Hematopoietic multipotent progenitor cell treated with erythropoietin and hydrocortisone succinate and interleukin-3 and kit ligand, for 4 days (in vitro differentiated cells): ENCODE measurements around the gene OOSP4A.
A peak's percentile ranks its signal among the peaks of the same experiment; 100 is the strongest.

Experiments
- DNase-seq: peaks from one replicate; pipeline ENCODE4 v3.0.0-alpha.2; 2015

The OOSP4A gene

DNA sequence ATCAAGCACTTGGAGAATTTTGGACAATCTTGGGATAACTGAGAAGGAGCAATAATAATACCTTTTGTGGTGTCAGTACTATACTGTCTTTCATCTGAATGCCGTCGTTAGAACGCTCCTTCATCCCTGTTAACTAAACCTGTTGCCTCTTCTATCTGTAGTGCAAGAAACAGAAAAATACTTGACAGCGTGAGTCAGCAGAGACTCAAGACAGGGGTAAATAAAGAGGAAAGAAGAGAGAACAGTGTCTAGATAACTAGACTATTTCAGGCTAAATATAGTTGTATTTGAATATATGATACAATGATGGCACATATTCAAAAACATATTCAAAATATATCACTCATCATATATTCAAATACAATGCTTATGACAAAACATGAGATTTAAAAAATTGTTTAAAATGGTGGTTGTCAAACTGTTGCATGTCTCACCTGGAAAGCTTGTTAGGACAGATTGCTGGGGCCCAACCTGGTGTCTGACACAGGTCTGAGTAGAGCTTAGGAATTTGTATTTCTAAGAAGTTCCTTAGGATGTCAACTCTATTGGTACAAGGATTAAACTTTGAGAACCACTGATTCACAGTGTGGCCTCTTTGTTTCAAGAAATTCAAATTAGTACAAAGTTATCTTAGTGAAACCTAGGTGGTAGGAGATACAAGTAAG is 17.4 kb downstream of the OOSP4A start:
- DNase-seq: no peak

DNA sequence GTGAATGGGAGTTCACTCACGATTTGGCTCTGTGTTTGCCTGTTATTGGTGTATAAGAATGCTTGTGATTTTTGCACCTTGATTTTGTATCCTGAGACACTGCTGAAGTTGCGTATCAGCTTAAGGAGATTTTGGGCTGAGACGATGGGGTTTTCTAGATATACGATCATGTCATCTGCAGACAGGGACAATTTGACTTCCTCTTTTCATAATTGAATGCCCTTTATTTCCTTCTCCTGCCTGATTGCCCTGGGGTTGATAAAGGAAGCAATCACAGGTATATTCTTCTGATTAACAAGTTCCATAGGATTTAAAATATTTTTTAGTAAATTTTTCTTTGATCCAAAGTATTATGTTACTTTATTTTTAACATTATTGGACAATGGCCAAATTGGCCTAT is 18.2 kb downstream of the OOSP4A start:
- peak; percentile 7 for DNase-seq

DNA sequence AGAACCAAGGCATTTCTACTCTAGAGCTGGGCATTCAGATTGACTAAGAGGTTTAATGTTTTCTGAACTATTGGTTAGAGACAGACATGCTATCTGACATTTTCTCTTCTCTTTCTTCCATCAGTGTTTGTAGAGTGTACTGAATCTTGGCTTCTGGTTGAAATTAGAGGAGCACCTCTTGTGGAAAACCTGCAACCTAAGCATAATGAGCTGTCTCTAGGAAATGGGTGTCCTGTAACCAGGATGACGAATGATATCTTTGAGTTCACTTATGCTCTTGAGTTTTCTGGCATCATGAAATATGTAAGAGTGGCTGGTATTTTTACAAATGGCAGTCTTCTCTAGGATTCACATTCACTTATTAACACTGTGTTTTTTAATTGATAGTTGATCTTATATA is 19.4 kb downstream of the OOSP4A start:
- no peak for DNase-seq

DNA sequence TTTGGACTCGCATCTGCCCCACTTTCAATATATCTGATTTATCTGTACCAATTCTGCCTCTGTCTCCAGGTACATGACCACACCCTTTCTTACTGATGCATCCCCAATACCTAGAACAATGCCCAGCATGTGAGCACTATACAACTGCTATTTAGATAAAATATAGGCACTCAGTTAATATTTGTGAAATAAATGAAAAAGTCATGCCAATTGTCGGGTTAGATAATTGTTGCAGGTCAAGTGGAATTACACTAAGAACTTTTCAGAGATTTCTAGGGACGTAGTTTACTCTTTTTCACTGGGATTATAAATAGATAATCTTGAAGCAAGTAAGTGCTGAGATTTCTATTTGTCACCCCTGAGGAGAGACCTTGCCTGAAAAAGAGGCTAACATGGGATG is 20.5 kb downstream of the OOSP4A start:
- no peak for DNase-seq

DNA sequence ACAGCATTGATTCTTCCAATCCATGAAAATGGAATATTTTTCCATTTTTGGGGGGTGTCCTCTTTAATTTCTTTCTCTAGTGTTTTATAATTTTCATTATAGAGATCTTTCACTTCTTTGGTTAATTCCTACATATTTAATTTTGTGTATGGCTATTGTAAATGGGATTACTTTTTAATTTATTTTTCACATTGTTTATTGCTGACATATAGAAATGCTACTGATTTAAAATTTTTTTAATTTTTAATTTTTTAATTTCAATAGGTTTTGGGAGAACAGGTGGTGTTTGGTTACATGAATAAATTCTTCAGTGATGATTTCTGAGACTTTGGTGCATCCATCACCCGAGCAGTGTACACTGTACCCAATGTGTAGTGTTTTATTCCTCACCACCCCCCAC is 26.6 kb downstream of the OOSP4A start:
- no peak for DNase-seq

DNA sequence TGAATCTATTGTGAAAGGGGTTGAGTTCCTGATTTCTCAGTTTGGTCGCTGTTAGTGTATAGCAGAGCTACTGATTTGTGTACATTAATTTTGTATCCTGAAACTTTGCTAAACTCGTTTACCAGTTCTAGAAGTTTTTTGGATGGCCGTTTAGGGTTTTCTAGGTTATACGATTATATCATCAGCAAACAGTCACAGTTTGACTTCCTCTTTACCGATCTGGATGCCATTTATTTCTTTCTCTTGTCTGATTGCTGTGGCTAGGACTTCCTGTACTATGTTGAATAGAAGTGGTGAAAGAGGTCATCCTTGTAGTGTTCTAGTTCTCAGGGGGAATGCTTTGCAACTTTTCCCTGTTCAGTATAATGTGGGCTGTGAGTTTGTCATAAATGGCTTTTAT is 28.6 kb downstream of the OOSP4A start:
- DNase-seq: peak; percentile 75

DNA sequence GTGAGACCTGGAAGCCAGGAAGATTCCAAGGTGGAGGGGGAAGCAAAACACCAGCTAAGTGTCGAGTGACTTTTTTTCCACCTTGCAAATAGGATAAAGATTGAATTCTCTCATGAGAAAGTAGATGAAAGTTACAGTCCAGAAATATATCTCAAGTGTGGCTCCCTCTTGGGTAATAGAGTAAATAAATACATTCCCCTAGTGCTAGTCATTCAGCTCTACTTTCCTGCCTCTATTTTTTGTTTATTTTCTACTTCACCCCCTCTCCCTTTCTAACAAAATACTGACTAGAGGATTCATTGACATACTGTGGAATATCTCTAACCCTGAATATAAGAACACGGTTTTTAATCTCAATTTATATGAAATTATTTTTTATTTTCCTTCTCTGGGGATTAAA is 34.0 kb downstream of the OOSP4A start:
- no peak for DNase-seq

DNA sequence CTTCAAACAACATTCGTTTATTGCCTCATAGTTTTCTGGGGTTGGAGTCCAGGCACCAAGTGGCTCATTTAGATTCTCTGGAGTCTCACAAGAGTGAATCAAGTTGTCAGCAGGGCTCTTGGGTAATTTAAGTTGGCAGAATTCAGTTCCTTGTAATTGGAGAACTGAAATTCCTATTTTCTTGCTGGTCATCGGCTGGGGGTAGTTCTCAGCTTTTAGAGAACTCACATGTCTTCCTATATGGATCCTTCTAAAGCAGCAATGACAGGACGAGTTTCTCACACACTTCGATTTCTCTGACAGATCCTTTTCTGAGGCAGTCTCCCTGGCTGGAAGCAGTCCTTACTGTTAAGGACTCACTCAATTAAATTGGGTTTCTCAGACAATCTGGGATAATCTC is 35.9 kb downstream of the OOSP4A start:
- no peak for DNase-seq

DNA sequence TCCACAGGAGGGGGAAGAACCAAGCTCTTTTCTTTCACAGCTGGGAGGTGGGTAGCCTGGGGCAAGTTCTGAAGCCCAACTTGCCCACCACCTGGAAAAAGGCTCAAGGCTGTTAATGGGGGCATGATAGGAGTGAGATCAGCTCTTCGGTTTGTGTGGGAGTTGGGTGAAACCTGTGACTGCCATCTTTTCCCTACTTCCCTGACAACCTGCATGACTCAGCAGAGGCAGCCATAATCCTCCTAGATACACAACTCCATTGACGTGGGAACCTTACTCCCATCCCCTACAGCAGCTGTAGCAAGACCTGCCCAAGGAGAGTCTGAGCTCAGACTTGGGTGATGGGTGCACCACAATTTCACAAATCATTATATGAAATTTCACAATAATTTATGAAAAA is 39.9 kb downstream of the OOSP4A start:
- DNase-seq: no peak

DNA sequence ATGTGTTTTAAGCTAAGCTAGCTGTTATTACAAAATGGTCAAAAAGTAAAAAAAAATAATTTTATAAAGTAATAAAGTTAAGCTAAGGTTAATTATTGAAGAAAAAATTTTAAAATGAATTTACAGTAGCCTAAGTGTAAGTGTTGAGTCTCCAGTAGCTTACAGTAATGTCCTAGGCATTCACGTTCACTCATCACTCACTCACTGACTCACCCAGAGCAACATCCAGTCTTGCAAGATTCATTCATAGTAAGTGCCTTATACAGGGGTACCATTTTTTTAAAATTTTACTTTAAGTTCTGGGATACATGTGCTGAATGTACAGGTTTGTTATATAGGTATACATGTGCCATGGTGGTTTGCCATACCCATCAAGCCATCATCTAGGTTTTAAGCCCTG is 41.5 kb downstream of the OOSP4A start:
- DNase-seq: no peak

DNA sequence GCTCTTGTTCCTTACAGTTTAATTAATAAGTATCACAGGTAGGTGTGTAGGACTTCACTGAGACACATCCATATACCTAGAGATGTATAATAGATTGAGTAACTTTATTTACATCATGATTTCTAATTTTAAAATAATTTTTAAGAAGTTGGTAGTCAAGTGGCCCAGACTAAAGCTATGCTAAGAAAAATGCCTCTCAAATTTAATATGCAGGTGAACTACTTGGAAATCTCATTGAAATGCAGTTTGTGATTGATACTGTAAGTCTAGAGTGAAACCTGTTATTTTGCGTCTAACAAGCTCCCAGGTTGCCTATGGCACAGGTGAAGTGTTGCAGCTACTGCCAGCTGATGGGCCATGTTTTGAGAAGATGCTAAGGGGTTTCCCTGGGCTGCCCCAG is 53.0 kb downstream of the OOSP4A start, which contains the start of gene OOSP4B:
Gene OOSP4B (plus strand): TSS at position 301 of the 400 bp plus-strand sequence.
- no peak for DNase-seq

DNA sequence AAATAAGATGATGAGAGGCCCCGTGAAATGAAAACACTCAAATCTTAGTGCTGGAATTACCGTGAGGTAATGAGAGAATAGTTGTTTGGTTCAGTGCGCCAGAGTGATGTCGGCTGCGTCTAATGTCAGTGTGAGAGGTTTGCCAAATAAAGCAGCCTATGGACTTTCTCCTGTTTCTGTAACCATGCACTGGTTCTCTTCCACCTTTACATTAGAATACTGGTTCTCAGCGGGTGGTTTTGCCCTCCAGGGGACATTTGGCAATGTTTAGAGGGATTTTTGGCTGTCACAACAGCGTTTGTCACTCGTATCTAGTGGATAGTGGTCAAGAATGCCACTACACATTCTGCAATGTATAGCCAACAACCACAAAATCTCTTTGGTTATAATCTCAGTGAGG is 54.2 kb downstream of the OOSP4A start:
- DNase-seq: peak; percentile 48
